H7 (cell line): ENCODE data around the gene IGF2. TPM values are rescaled to one million over a fixed set of nuclear protein-coding genes. Genes with fewer than 3 reads are reported as not detected.
A peak's percentile ranks its signal among the peaks of the same experiment; 100 is the strongest.
"Not testable (repeated sequence)": the region's sequence is repeated elsewhere in the genome, so short reads cannot be mapped to it uniquely, and the experiment has no call there.

Experiments
- DNase-seq: peaks from one replicate; pipeline ENCODE4 v3.0.0; 2012
- H3K27me3 ChIP-seq: 2 replicates; pipeline ENCODE4 v1.6.0; 2011; ENCODE audit warnings: mild to moderate bottlenecking, low read length; ENCODE audit not compliant: control insufficient read depth, insufficient read depth
- H3K36me3 ChIP-seq: replicated peaks from 2 replicates; pipeline ENCODE4 v1.5.1; 2011; ENCODE audit warnings: low read length; ENCODE audit not compliant: control insufficient read depth, insufficient read depth
- H3K4me3 ChIP-seq: 2 replicates; pipeline ENCODE4 v1.5.1; 2011; ENCODE audit warnings: low read depth, mild to moderate bottlenecking, control low read depth, low read length, moderate library complexity; ENCODE audit not compliant: insufficient read depth
- total RNA-seq: library from RNA; depleted of rRNA; stranded (reverse); fragments of >200 nt; shearing (Covaris generic); gene quantifications from 2 replicates; pipeline ENCODE4 v1.2.3, GENCODE V29; 2014; rRNA removed

IGF2 gene, protein sequence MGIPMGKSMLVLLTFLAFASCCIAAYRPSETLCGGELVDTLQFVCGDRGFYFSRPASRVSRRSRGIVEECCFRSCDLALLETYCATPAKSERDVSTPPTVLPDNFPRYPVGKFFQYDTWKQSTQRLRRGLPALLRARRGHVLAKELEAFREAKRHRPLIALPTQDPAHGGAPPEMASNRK
- total RNA-seq, result 0.78 and 1.2 TPM in 2 replicates

DNA sequence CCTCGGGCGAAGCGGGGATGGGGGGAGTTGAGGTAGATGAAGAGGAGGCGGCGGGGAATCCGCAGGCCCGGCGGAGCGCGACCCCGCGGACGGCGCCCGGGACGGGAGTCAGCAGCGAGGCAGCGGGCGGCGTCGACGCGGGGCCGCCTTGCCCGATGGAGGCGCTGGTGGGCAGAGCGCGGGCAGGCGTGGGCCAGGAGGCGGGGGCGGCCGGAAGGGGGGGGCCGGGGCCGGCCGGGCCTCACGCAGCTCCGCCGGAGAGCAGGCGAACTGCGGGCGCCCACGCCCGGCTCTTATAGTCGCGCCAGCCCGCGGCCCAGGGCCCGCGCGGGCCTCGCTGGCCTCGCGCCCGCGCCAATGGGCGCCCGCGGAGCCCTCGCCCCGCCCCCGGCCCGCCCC lies at the start of gene IGF2:
IGF2 (minus strand) TSS at position 267 of the 399 bp plus-strand sequence. CDS start 3,866 bp downstream, outside the sequence.
- peak; percentile 91 for DNase-seq
- H3K27me3 ChIP-seq, result peaks cover 80% of the 10 kb centered on the region
- peak within 1 kb of the TSS; percentile 17; the same call in 1 of the 2 replicates for H3K4me3 ChIP-seq
- no peaks in the 10 kb centered on the region for H3K36me3 ChIP-seq

DNA sequence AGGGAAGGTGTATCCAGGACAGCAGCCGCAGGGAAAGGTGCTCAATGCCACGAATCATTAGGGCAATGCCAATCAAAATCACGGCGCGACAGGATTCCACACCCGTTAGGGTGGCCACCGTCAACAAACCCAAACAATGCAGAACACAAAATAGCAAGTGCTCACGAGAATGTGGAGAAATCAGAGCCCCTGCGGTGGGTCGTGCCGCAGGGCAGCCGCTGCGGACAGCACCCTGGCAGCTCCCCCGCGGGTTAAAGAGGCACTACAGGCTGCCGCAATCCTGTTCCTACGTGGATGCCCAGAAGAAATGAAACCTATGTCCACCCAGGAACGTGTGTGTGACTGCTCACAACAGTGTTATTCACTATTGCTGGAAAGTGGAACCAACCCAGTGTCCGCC lies 49.6 kb upstream of the IGF2 start:
- Histone ChIP-seq H3K27me3 (no peaks in the 10 kb centered on the region), H3K4me3 (no peak overlapping the region)
- DNase-seq, result no peak

DNA sequence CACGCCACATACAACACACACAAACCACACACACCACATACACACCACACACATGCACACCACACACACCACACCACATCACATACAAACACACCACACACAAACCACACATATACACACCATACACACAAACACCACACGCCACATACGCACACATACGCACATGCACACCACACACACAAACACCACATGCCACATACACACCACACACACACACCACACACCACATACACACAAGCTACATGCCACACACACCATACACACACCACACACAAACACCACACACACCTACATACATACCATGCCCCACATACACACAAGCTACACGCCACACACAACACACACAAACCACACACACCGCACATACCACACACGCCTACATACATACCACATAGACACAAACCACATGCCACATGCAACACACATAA lies 48.1 kb upstream of the IGF2 start:
- no peaks in the 10 kb centered on the region for H3K36me3 ChIP-seq
- H3K27me3 ChIP-seq, result no peaks in the 10 kb centered on the region
- no peak overlapping the region for H3K4me3 ChIP-seq
- no peak for DNase-seq

More for the DNA sequence above, 49.6 kb upstream of the IGF2 start:
- H3K36me3 ChIP-seq, result no peaks in the 10 kb centered on the region

DNA sequence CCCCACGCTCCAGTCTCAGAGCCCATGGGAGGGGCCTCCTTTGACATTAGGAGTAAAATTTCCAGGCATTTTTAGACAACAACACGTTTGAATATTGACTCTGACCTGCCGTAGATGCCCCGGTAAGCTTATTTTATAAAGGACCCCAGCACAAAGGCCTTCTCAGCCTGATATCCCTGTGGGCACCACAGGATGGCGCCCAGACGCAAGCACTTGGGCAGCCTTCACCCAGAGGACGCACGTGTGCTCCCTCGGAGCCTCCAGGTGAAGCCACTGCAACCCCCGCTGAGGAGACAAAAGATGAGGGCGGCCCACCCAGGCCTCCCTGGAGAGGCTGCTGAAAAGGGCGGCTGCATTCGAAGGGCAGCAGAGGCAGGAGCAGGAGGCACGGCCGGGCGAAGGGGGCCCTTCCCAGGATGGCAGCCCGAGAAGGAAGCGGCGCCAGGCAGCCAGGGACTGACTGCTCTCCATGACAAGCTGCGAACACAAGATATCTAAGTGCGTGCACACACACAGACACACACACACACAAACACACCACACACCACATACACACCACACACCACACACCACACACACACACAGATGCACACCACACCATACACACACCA lies 47.6 kb upstream of the IGF2 start:
- Histone ChIP-seq H3K4me3 (no peak overlapping the region), H3K27me3 (no peaks in the 10 kb centered on the region), H3K36me3 (no peaks in the 10 kb centered on the region)
- peak; percentile 92 for DNase-seq

DNA sequence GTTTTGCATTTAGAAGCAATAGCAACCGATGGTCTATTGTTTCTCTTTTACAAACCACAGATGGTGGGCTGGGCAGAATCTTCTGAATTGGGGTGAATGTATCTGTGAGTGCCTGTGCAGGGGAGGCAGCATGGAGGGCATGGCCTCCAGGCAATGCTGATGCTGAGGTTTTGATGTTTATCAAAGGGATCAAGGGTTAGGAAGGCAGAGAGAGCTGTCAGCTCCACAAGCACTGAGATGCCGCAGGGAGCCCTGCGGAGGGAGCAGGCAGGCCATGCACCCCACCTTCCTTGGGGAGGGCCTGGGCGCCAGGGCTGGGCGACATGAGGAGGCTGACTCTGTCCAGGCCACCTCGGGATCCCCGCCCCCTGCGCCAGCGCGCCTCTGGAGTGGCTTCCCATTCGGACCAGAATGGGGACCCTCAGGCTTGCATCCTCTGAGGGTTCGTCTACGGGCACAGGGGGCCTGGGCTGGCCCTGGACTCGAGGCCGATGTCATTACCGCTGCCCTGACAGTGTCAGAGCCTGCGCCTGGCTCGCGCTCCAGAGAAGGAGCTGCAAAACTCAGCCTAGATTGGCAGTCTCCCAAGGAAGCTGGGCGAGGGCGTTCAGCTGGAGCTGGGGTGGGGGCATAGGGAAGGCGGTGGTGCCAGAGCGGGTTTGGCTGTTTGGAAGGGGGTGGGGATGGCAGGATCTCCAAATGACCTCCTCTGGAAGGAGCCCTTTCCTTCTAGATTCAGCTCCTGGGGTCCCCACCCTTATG lies 46.3 kb upstream of the IGF2 start:
- Histone ChIP-seq H3K36me3 (no peaks in the 10 kb centered on the region), H3K4me3 (no peak overlapping the region), H3K27me3 (no peaks in the 10 kb centered on the region)
- no peak for DNase-seq

DNA sequence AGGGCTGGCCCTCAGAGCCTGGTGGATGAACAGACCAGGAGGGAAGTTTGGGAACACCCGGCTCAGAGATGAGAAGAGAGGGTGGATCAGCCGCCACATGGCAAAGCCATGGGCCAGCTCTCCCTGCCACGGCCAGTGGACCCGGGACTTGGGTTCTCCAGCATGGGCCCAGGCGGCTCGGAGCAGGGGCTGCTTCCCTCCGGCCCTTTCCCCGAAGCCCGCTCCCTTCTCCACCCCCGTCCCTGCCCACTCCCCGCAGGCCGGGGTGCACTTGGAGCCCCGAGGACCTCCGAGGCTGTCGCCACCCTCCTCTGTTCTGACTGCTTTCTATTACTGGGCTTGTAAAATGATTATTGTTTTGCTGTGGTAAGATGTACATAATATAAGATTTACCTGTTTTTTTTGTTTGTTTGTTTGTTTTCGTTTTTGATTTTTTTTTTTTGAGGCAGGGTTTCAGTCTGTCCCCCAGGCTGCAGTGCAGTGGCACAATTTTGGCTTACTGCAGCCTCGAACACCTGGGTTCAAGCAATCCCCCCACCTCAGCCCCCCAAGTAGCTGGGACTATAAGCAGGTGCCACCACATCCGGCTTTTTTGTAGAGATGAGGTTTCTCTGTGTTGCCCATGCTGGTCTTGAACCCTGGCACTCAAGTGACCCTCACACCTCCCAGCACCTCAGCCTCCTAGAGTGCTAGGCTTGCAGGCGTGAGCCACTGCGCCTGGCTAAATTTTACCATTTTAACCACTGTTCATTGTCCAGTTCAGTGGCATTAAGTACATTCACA lies 43.7 kb upstream of the IGF2 start:
- H3K27me3 ChIP-seq, result no peaks in the 10 kb centered on the region
- DNase-seq, result no peak
- H3K4me3 ChIP-seq, result no peak overlapping the region
- no peaks in the 10 kb centered on the region for H3K36me3 ChIP-seq

DNA sequence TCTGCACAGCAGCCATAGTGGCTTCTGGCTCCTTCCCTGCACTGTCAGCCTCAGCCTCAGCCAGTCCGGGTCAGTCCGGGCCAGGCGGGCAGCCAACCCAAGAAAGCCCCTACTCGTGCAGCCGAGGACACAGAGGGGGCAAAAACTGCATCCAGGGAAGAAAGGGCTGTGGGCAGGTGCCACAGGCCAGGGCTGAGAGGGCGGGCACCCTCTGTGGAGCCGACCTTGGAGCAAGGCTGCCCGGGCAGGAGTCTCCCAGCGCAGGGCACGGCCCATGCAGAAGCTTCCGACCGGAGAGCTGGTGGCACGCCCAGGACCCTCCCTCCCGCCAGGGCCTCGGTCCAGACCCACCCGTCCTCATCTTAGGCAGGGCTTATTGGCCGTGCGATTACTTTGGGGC lies 42.9 kb upstream of the IGF2 start:
- Histone ChIP-seq H3K36me3 (no peaks in the 10 kb centered on the region), H3K27me3 (no peaks in the 10 kb centered on the region), H3K4me3 (no peak overlapping the region)
- no peak for DNase-seq

DNA sequence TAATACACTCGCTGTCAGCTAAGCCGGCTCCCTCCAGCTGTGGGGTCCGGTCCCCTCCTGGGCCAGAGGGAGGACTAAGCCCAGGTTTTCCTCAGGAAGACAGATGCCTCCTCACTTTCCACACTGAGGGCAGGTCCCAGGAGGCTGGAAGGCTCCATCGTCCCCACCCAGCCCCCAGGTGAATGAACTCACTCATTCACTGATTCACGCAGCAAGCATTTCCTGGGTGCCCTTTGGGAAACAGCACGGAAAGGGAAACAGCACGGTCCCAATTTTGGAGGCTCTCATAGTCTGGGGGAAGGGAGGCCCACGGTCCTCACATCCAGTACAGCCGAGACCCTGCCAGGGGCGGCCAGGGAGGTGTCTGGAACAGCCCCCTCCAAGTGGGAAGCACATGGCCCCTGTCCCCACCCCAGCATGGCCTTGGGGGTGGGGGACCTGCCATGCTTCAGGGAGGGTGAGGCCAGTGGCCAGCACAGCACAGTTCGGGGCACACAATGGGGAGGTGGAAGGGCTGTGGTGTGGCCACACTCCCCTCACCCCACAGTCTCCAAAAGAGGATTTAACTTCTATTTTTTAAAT lies 41.7 kb upstream of the IGF2 start:
- no peak for DNase-seq
- Histone ChIP-seq H3K4me3 (no peak overlapping the region), H3K36me3 (no peaks in the 10 kb centered on the region), H3K27me3 (no peaks in the 10 kb centered on the region)

DNA sequence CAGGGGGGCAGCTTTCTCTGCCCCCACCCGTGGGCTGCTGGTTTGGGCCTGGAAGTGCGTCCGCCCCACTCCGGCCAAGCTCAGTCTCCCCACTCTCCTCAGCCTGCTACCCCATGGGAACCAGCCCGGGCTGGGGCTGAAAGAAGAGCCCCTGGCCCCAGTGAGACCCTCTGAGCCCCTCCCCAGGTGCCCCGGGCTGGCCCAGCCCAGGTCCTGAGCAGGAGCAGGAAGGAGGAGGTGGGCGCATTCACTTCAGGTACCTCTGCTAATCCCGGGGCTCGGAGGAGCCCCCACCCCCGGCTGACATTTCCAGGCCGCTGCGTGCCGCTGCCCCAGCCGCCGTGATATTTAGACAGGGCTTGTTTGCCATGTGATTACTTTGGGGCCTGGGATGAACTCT lies 41.2 kb upstream of the IGF2 start:
- Histone ChIP-seq H3K4me3 (no peak overlapping the region), H3K27me3 (no peaks in the 10 kb centered on the region), H3K36me3 (no peaks in the 10 kb centered on the region)
- DNase-seq, result peak; percentile 74

DNA sequence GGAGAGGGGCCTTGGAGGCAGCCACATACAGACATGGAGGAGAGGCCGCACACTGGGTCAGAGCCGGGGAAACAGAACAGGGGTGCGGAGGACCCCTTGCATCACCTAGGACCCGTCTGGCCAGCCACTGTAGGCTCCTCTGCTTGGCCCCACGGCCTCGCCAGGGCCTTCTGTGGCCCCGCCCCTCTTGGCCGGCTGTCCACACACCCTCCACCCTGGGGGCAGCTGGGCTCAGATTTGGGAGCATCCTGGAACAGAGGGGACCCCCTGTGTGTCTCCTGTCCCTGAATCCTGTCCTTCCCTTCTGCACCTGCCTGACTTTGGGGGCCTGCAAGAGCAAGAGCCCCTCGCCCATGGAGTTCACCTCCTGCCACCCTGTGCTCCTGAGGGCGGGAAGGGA lies 40.3 kb upstream of the IGF2 start:
- H3K4me3 ChIP-seq, result no peak overlapping the region
- H3K27me3 ChIP-seq, result no peaks in the 10 kb centered on the region
- DNase-seq, result no peak
- H3K36me3 ChIP-seq, result no peaks in the 10 kb centered on the region

DNA sequence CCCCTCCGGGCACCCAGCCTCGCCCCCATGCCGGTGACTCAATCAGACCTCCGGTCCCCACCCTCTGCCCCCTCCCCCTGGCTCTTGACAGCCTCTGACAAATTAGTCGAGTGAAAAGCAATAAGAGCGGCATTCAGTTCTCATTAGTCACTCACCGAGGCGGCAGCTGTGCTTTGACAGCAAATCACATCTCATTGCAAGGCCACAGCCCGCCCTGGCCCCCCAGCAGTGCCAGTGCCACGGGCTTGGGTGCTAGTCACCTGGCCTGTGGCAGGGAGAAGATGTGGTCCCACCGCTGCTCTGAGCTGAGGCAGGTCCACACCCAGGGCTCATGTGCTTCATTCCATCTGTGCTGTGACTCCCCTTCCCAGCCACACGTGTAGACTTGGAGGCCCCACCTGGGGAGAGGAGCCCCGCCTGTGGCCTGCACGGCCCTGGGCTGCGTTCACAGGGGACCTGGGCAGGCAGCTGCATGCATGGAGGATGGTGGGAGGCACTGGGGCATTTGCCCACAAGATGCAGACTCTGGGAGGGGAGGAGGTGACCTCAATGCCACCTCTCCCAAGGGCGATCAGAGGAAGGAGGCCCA lies 39.8 kb upstream of the IGF2 start:
- no peak for DNase-seq
- Histone ChIP-seq H3K36me3 (no peaks in the 10 kb centered on the region), H3K4me3 (no peak overlapping the region), H3K27me3 (no peaks in the 10 kb centered on the region)

DNA sequence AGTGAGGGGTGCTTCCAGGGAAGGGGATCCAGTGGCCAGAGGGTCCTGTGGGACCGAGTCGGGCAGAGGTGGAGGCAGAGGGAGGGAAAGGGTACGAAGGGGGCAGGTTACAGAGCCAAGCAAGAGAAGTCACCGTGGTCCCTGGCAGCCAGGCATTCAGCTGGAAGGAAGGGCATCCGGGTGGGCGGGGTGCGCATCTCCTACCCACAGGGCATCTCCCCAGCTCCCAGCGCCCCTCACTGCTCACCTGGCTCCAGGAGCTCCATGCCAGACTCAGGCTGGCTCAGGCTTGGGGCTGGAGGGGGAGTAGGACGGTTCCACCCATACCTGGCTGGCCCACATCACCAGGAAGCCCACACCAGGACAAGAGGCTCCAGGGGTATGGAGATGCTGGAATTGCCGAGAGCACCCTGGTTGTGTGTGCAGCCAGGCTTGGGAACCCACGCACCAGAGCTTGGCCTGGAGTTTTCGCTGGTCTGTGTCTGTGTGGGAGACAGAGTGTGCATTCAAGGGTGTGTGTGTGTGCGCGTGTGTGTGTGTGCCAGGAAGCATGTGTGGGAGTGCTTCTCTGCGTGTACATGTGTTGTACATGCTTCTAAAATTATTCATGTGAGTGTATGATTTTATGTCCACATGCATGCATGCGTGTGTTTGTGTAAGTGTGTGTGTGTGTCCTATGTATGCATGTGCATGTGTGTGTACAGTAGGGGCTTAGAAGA lies 39.0 kb upstream of the IGF2 start:
- not testable (repeated sequence) for H3K4me3 ChIP-seq, DNase-seq, H3K27me3 ChIP-seq, H3K36me3 ChIP-seq

DNA sequence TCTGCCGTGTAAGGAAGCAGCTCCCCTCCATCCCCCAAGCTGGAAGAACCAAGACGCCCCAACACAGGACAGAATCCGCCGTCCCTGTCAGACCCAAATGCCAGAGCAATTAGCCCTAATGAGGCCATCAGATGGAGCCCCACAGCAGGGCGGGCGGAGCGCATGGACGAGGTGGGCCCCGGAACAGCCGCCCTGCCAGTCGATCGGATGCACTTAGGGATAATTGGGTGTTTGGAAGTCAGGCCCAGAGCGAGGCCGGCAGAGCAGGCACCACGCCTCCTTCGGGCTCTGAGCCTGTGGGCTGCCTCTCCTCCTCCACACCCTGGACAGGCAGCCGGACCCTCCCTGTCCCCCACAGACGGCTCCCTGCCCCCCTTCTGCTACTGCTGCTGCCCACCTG lies 37.9 kb upstream of the IGF2 start:
- Histone ChIP-seq H3K4me3 (no peak overlapping the region), H3K27me3 (no peaks in the 10 kb centered on the region), H3K36me3 (no peaks in the 10 kb centered on the region)
- no peak for DNase-seq
